ENCODE measurements around the gene DOC2A.

DOC2A gene

DNA sequence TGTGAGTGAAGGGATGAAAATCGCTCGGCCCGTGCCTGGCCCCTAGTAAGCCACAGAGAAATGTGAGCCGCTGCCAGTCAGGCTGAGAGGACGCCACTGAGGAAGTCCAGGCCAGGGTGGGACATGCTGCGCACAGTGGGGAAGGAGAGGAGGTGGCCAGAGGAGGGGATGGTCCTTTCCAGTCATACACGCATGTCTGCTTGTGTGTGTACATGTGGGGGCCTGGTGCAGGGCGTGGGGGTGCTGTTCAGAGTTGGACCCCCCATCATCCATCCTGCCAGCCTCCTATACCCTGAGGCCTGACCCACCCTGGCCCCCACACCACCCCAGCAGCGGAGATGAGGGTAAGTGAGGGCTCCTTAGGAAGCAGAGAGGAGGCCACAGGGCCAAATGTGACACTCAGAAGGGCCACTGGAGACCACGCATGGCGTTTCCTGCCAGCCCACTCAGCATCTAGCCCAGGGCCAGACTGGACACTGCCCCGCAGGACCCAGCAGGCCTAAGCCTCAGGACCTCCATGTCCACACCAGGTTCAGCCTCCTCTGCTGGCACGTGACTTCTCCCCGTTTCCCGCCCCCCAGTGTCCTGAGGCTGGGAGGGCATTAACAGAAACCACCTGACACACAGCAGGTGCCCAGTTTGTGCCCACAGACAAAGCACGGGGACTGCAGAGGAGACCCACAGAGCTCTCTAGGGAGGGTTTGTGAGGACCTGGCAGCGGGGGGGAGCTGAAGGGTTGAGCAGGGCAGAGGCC, 7.0 kb downstream of the DOC2A start:
- no peak for DNase-seq (ENCODE audit: low read depth)
- TF ChIP-seq, protein P1, sequence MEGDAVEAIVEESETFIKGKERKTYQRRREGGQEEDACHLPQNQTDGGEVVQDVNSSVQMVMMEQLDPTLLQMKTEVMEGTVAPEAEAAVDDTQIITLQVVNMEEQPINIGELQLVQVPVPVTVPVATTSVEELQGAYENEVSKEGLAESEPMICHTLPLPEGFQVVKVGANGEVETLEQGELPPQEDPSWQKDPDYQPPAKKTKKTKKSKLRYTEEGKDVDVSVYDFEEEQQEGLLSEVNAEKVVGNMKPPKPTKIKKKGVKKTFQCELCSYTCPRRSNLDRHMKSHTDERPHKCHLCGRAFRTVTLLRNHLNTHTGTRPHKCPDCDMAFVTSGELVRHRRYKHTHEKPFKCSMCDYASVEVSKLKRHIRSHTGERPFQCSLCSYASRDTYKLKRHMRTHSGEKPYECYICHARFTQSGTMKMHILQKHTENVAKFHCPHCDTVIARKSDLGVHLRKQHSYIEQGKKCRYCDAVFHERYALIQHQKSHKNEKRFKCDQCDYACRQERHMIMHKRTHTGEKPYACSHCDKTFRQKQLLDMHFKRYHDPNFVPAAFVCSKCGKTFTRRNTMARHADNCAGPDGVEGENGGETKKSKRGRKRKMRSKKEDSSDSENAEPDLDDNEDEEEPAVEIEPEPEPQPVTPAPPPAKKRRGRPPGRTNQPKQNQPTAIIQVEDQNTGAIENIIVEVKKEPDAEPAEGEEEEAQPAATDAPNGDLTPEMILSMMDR (conservative IDR thresholded peaks at IDR 0.05; ENCODE audit: low read length), result no peak
- H3K4me3 ChIP-seq (ENCODE audit: low read length), result no peak overlapping the region

DNA sequence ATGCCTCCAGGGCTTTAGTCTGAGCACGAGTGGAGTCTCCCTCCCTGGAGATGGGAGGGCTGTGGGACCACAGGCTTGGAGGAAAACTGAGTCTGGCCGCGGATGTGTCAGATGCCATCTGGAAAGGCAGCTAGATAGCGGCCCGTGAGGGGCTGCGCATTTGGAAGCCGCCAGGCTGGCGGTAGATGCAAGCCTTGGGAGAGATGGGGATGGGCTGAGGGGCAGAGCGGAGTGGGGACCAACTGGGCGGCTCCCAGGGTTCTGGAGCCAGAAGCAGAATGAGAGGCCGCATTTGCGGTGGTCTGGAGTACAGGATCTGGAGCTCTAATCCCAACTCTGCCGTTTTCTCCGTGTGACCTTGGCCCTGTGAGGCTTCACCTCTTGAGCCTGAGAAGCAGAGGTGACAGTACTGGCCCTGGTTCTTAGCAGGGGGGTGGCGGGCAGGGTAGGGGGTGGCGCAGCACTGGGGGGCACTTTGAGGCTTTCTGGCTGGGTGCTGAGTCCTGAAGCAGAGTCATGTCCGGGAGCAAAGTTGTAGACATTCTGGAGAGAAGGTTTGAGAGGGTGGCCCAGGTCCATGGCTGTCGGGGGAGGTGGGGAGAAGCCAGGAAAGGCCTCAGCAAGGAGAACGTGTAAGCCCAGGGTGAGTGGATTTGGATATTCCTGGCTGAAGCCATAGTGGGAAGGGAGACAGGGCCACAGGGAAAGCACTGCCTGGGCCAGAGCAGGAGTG, 8.0 kb downstream of the DOC2A start:
- no peak overlapping the region for H3K4me3 ChIP-seq (ENCODE audit: low read length)
- DNase-seq (ENCODE audit: low read depth), result no peak
- TF ChIP-seq, protein P1 (conservative IDR thresholded peaks at IDR 0.05; ENCODE audit: low read length), result no peak

DNA sequence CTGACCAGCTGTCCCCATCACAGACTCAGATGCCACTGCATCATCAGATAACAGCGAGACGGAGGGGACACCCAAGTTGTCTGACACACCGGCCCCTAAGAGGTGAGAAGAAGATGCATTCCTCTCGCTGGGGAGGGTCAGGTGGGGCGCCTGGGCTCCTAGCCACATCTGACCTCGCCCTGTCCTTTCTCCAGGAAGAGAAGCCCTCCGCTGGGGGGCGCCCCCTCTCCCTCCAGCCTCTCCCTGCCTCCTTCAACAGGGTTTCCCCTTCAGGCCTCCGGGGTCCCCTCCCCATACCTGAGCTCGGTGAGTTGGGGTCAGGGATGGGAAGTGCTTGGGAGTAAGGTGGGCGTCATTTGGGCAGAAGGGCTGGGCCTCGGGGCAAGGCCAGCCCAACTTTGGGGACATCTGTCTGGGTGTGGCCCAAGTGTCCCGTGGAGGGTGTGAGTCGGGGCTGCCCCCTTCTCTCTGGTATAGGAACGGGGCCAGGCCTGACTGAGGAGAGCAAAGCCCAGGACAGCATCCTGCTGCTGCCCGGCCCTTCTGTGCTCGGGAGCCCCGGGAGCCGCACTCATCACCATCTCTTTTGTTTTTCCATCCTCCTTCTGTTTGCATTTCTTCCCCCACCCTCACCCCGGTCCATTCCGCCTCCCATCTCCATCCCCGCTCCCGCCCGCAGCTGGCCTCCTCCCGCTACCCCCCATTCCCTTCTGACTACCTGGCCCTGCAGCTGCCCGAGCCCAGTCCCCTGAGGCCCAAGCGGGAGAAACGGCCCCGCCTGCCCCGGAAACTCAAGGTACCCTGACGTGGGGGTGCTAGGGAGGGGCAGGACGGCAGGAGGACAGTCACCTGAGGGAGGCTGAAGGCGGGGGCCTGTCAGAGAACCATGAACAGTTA, 9.8 kb downstream of the DOC2A start:
- no peak overlapping the region for H3K4me3 ChIP-seq (ENCODE audit: low read length)
- no peak for DNase-seq (ENCODE audit: low read depth)
- TF ChIP-seq, protein P1 (conservative IDR thresholded peaks at IDR 0.05; ENCODE audit: low read length), result no peak

DNA sequence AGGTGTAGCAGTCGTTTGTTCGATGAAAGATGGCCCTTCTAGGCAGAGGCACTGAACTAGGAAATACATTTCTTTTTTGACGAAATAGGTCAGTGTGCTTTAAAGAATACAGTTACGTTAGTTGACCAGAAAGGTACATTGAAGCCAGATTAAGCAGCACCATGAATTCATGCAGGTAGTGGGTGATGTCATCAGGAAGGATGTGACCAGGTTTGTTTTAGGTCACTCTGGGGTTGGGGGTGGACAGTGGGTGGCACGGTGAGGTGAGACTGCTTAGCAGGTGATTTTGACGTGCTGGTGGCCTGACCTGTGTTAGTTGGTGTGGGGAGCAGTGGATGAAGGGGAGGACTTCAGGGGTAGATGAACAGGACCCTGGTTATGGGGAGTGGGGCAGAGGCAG, 11.2 kb downstream of the DOC2A start:
- no peak for DNase-seq (ENCODE audit: low read depth)
- H3K4me3 ChIP-seq (ENCODE audit: low read length), result no peak overlapping the region
- TF ChIP-seq, protein P1 (conservative IDR thresholded peaks at IDR 0.05; ENCODE audit: low read length), result no peak

DNA sequence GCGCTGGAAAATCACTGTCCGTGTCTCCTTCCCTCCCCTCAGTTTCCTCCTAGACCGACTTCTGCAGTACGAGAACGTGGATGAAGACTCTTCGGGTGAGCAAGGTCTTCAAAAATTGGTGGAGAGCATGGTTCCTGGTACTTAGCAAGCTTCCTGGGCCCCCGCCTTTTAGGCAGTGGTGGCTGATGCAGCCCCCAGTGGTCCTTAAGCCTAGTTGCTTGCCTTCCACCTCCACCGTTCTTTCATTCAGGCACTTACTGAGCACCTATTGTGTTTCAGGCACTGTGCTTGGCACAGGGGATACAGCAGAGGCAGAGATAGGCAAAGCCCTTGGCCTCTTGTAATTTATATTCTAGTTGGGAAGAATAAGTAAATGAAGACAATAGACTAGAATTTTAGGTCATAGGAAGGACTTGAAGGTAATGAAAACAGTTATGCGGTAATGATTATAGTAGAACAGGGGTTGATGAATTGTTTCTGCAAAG, 14.0 kb downstream of the DOC2A start:
- TF ChIP-seq, protein P1 (conservative IDR thresholded peaks at IDR 0.05; ENCODE audit: low read length), result no peak
- no peak for DNase-seq (ENCODE audit: low read depth)
- H3K4me3 ChIP-seq (ENCODE audit: low read length), result peak overlapping the region; percentile 89

DNA sequence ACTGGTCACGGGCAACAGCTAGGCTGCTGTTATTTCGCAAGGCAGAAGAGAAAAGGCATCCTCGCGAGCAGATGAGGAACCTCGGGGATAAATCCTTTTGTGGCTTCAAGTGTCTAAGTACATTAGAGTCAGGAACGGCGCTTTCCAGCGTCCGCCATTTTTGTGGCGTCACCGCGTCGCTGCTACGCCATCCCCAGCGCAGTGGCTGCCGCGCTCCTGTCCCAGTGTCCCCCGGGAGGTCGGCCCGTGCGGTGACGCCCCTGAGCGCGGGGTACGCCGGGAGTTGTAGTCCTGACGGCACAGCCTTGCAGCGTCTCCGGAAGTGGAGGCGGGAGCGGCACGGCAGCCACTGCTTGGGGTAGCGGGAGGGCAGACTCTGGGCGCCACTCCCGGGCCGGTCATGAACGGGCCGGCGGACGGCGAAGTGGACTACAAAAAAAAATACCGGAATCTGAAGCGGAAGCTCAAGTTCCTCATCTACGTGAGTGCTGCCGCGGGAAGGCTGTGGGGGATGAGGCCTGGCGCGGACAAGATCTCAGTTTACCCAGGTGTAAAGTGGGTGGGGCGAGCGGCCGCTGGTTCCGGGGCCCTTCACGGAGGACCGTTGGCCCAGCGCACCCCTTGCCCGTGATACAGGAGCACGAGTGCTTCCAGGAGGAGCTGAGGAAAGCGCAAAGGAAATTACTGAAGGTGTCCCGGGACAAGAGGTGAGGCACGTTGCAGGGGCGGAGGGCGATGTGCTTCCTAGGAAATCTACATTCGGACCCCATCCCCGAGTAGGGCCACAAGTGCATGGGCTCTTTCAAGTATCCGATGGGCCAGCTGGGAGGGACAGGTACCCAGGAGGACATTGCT, 14.7 kb downstream of the DOC2A start, which contains the start of gene INO80E:
INO80E (plus strand) TSS at position 331 of the 855 bp plus-strand sequence; CDS start at position 401, 70 bp downstream.
- TF ChIP-seq, protein P1 (conservative IDR thresholded peaks at IDR 0.05; ENCODE audit: low read length), result no peak
- H3K4me3 ChIP-seq (ENCODE audit: low read length), result peak within 1 kb of the TSS; percentile 89
- peak; percentile 93 for DNase-seq (ENCODE audit: low read depth)

Data from AG10803 (cell line).